GM18520 (cell line): Measurements from ENCODE around the gene NET1.

Experiments
- ATAC-seq: cut with Tn5 transposase; IDR thresholded peaks from one replicate; pipeline ENCODE4 v1.9.1; 2021; ENCODE audit not compliant: unreplicated experiment

The NET1 gene

GRCh38 chr10:5442065-5442989, 30.0 kb downstream of the NET1 start:
- ATAC-seq, result no peak

GRCh38 chr10:5442990-5443370, 30.6 kb downstream of the NET1 start:
- peak; percentile 15 for ATAC-seq

GRCh38 chr10:5443429-5443828, 31.1 kb downstream of the NET1 start:
- ATAC-seq, result peak; percentile 56

GRCh38 chr10:5445006-5445405, 32.6 kb downstream of the NET1 start:
- ATAC-seq, result no peak

- no peak for ATAC-seq
Observed at GRCh38 chr10:5446390-5446926, 34.1 kb downstream of the NET1 start.

- no peak for ATAC-seq
Observed at GRCh38 chr10:5447056-5447455, 34.7 kb downstream of the NET1 start.

GRCh38 chr10:5447611-5448071, 35.3 kb downstream of the NET1 start:
- ATAC-seq, result peak; percentile 40

GRCh38 chr10:5448333-5449001, 36.1 kb downstream of the NET1 start:
- no peak for ATAC-seq

GRCh38 chr10:5449227-5449626, 36.9 kb downstream of the NET1 start:
- ATAC-seq, result no peak

GRCh38 chr10:5449823-5450222, 37.5 kb downstream of the NET1 start:
- no peak for ATAC-seq

GRCh38 chr10:5450605-5451384, 38.4 kb downstream of the NET1 start:
- no peak for ATAC-seq

- no peak for ATAC-seq
Observed at GRCh38 chr10:5453749-5454489, 41.6 kb downstream of the NET1 start.

GRCh38 chr10:5456563-5456962, 44.2 kb downstream of the NET1 start:
- no peak for ATAC-seq

GRCh38 chr10:5457741-5458140, 45.4 kb downstream of the NET1 start:
- ATAC-seq, result no peak

GRCh38 chr10:5458425-5458824, 46.1 kb downstream of the NET1 start:
- ATAC-seq, result no peak

- no peak for ATAC-seq
Observed at GRCh38 chr10:5458949-5459747, 46.8 kb downstream of the NET1 start.

GRCh38 chr10:5460468-5461202, 48.3 kb downstream of the NET1 start:
- ATAC-seq, result no peak

- no peak for ATAC-seq
Observed at GRCh38 chr10:5461203-5461588, 48.8 kb downstream of the NET1 start.
